Measurements from ENCODE around the gene FAM20C.

DNA sequence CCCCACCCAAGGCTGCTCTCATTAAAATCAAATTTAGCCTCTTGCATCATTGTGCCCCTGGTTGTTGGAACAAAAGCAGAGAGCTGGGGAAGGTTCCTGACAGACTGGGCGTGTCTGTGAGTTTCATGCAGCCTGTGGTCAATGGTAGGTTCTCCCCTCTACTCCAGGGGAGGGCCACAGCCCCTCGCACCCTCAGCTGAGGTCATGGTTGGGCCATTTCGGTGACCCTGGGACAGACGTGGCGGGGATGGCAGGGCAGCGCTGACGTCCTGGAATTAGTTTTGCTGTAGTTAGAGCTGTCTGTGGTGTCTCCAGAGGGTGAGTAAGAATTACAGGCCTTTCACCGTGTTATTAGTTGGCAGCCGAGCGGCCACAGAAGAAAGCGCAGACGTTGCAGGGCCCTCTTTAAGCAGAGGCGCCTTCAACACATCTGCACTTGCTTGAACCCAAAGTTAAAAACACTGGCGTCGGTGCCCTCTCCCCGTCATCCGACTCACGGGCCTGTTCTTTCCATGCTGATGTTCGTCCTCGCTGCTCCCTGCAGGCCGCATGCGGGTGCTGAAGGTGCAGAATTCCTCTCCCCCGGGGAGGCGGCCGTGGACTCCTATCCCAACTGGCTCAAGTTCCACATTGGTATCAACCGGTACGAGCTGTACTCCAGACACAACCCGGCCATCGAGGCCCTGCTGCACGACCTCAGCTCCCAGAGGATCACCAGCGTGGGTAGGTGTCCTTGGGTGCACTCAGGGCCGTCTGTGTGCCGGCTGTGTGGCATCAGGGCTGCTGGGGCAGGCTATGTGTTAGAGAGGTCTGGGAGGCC lies 2.8 kb downstream of the FAM20C start:
- TF ChIP-seq, protein P1, sequence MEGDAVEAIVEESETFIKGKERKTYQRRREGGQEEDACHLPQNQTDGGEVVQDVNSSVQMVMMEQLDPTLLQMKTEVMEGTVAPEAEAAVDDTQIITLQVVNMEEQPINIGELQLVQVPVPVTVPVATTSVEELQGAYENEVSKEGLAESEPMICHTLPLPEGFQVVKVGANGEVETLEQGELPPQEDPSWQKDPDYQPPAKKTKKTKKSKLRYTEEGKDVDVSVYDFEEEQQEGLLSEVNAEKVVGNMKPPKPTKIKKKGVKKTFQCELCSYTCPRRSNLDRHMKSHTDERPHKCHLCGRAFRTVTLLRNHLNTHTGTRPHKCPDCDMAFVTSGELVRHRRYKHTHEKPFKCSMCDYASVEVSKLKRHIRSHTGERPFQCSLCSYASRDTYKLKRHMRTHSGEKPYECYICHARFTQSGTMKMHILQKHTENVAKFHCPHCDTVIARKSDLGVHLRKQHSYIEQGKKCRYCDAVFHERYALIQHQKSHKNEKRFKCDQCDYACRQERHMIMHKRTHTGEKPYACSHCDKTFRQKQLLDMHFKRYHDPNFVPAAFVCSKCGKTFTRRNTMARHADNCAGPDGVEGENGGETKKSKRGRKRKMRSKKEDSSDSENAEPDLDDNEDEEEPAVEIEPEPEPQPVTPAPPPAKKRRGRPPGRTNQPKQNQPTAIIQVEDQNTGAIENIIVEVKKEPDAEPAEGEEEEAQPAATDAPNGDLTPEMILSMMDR (IDR thresholded peaks at IDR 0.05) = no peak
- TF ChIP-seq POLR2A (IDR thresholded peaks at IDR 0.05) = no peak
